HG03060 (cell line): Measurements from ENCODE around the gene PRKCZ.

Experiments
- ATAC-seq: cut with Tn5 transposase; IDR thresholded peaks from one replicate; pipeline ENCODE4 v1.9.1; 2021; ENCODE audit warnings: low read depth, moderate number of reproducible peaks; ENCODE audit not compliant: unreplicated experiment

PRKCZ gene

DNA sequence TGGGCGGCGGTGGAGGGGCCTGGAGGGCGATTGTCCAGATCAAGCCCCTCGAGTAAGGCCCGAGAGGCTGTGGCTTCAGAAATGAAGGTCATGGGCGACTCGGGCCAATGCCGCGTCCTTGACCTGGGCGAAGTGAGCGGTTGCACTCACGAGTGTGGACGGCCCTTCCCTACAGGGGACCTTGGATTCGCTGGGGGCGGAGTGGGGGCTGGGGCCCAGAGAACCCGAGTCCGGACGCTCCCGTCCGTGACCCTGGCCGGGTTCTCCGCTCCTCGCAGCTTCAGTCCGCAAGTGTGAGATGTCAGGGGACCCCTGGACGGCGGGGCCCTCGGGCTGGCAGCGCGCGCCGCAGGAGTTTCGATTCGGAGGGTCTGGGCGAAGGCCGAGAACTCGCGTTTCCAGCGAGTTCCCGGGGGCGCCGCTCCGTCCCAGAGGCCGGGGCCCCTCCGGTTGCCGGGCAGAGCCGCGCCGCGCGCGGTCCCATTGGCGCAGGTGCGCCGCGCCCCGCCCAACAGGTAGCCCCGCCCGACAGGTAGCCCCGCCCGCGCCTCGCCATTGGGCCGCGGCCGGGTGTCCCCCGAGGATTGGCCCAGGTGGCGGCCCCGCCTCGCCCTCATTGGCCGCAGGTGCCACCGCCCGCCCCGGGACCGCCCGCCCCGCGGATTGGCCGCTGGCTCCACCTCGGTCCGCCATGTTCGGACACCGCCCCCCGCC is at the start of gene PRKCZ:
Gene PRKCZ, plus strand, starts transcription at position 694 of the 714 bp plus-strand sequence. CDS start 220 bp downstream, outside the sequence.
- no peak for ATAC-seq

DNA sequence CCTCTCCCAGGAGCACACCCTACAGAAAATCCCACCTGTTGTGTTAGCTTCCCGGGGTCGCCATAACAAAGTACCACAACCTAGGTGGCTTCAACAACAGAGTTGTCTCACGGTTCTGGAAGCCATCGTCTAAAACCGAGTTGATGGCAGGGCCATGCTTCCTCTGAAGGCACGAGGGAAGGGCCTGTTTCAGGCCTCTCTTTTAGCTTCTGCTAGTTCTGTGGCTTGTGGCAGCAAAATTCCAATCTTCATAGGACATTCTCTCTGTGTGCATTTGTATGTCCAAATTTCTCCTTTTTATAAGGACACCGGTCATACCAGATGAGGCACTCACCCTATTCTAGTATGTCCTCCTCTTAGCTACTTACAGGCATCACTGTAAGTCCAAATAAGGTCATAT is 49.8 kb upstream of the PRKCZ start:
- no peak for ATAC-seq

DNA sequence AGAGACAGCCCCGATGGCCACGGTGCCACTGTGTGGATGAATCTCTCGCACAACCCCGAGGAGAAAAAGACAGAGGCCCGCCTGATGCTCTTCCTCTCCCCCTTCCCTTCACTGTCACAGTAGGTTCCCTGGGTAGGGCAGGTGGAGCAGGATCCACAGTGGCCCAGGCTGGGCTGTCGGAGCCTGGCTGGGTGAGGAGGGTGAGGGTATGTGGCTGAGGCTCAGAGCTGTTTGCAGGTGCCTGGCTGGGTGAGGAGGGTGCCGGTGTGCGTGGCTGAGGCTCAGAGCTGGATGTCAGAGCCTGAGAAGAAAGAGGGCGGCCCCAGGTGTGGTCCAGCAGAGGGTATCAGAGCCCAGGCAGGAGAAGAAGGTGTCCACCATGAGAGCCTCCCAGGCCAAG is 49.4 kb upstream of the PRKCZ start:
- ATAC-seq = no peak

DNA sequence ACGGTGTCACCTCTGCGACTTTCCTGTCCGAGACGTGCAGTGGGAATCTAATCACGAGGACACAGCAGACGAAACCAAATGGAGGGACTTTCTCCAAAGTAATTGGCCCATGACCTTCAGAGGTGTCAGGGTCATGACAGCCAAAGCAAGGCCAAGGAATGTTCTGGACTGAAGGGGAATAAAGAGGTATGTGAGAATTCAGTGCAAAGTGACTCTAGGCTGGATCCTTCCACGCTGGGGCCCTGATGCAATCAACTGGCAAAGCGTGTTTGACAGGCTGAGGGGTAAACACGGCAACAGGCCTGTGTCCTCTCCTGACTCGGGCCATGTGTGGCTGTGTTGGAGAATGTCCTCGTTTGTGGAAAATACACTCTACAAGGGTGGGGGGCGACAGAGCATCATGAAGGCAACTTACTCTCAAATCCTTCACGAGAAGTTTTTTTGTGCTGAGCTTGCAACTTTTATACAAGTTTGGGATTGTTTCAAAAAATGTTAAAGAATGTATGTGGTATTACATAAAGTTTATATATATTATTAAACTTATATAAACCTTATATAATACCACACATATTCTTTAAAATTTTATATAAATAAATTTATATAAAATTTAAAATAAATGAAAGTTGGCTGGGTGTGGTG is 48.3 kb upstream of the PRKCZ start:
- ATAC-seq = no peak

DNA sequence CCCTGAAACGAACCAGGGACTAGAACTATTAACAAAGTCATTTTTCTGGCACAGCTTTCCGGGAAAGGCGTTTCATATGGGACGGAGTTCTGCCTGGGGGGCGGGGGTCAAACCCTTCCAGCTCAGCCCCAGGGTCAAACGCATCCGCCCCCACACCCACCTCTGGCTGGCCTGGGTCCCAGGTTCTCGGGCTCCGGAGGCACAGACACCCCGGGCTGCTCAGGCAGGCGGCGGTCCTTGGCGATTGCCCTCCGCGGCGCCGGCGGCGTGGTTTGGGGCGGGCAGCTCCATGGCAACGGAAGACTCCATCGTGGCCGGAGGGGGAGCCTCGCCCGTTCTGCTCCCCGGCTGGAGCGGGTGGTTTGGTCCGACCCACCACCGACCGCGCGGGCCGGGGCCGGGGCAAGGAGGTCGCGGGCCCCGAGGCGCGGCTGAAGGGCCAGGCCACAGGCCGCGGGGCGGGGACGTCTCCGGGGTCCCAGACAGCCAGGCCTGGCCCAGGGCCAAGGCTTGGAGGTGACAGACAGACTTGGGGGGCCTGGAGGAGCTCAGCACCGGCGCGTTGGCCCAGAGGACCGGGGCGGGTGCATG is 46.6 kb upstream of the PRKCZ start, which contains the start of gene CFAP74:
Gene CFAP74, minus strand, starts transcription at position 246 of the 591 bp plus-strand sequence. CDS start 12,830 bp downstream, outside the sequence.
- no peak for ATAC-seq

DNA sequence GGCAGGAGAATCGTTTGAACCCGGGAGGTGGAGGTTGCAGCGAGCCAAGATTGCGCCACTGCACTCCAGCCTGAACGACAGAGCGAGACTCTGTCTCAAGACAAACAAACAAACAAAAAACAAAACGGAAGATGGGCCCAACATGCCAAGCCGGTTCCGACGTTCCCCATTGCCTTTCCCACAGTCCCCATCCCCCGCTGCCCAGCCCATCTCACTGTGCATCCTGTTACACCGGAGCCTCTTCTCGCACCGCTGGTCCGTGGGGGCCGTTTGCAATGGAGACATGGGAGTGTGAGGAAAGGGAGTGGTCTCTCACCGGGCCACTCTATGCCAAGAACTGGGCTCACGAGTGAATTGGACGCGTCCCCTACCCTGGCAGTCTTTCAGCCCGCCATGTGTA is 45.4 kb upstream of the PRKCZ start:
- ATAC-seq = no peak

DNA sequence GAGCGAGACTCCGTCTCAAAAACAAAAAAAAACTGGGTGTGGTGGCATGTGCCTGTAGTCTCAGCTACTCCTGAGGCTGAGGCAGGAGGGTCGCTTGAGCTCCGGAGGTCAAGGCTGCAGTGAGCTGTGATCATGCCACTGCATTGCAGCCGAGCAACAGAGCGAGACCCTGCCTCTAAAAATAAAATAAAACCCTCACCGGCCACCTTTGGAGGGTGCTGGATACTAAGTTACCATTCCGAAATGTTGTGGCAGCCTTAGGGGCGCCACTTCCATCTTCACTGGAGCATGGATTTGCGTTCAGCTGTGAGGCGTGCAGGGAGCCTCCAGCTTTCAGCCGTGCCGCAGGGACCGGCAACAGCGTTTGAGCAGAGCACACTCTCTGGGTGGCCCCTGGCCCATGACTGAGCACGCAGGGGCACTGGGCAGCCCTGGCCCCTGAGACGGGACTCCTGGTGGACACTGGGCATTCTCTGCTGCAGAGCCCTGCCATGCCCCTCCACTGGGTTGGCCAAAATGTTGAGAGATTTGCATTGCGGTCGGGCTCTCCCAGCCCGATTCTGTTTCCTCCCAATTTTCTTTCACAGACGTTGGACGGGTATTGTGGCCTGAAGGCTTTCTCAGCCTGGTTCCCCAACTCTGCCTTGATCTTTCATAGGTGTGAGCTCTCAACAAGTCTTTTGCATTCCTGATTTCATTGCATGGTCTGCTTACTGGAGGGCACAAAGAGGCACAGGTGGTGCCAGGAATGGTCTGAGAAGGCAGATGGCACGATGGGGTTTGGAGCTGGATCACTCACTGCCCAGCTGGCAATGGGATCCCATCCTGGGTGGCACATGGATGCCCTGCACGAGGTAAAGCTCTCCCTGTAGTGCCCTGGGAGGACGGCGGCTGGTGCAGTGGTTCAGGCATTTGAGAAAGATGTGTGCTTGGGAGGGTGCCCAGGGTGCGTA is 40.8 kb upstream of the PRKCZ start:
- no peak for ATAC-seq

DNA sequence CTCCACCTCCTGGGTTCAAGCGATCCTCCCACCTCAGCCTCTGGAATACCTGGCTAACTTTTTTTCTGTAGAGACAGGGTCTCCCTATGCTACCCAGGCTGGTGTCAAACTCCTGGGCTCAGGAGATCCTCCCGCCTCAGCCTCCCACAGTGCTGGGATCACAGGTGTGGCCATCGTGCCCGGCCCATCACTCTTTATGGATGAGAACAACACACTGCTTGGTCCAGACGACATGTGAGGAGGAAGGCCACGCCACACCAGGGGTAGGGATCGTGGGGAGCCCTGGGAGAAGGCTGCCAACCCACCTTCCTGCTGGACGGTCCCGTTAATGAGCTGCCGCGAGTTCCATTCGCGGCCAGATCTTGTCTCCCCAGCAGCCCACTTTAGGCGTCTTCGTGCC is 36.0 kb upstream of the PRKCZ start:
- ATAC-seq = no peak

DNA sequence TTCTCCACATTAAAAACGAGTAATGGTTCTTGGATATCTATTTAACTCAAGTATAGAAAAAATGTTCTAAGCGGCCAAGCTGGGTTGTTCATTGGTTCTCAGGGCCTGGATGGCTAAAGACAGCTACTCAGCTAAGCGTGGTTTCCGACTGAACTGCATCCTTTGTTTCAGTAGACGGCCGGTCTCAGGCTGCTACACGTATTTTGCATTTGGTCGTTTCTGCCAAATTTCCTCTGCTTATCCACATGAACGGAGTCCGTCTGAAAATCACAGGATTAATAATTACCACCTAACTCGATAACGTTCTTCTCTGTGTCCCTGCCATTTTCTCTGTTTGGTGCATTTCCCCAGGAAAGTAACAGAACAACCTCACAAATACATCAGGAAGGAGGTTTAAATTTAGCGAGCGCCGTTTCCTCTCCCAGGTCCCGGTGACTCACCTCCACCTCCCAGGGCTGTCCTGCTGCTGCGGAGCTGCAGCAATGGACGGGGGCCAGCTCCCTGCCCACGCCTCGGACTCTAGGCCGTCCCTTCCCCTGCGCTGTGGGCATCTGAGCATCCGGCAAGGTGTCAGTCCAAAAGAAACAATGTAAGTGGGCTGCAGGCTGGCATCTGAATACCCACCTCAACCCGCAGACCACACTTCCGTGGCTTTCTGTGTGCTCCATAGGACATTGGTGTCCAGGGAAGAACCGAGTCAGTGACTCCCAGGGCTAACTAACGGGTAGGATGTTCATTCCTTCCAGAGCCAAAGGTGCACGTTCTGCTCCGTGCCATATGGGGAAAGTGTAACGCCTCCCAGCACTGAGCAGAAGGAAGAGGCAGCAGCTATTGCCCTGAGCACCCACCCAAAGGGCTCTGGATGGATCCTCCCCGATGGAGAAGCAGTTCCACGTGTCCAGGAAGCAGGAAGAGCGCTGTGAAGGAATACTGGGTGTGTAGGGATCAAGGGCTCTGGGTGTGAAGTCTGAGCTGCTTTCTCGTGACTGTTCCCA is 35.2 kb upstream of the PRKCZ start:
- no peak for ATAC-seq

DNA sequence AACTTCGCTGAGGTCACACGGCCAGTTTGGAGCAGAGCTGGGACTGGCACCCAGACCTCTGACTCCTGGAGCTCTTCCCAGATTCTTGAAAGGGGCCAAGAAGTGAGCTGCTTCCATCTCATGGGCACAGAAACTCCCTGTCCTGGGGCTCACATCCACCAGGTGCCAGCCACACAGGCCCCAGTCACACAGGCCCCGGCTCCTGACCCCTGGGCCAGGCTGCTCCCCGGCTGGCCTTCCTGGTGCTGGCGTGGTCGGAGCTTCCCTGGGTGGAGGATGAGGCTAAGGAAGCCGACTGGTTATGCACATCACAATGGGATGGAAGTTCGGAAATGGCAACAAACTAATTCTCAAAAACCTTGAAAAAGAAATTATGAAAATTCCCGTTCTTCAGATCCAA is 34.1 kb upstream of the PRKCZ start:
- no peak for ATAC-seq

DNA sequence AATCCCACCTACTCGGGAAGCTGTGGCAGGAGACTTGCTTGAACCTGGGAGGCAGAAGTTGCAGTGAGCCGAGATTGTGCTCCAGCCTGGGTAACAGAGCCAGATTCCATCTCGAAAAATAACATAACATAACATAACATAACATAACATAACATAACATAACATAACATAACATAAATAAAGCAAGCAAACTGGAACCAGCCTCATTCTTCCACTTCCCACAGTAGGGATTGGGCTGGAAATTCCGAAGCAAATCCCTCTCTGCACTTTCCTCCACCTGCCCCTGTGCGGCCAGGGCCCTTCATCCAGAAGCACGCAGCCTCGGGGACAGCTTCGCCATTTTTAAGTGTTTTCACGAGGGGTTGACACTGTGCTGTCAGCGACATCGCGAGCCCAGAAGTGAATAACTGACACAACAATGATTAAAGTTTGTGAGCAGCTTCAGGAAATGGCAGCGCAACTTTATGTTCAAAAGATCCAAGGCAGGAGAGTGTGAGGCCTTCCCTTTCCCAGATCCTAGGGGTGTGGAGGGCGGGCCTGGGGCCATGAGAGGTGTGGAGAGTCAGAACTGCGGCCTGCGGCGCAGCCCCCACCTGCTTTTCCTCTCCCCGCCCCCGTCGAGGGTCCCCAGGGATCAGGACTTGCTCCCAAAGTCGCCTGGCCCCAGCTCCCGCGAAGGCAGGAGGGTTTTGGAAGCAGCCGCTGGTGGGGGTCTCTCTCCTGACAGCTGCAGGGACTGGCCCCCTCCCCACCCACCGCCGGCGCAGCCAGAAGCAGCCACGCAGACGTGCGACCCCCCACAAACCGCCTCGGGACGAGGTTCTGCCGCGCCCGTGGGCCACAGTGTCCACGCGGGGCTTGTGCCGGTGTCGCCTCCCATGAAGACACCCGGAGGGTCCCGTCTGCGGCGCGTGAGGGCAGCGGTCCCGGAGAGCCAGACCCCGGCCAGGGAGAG is 31.7 kb upstream of the PRKCZ start:
- ATAC-seq = no peak

DNA sequence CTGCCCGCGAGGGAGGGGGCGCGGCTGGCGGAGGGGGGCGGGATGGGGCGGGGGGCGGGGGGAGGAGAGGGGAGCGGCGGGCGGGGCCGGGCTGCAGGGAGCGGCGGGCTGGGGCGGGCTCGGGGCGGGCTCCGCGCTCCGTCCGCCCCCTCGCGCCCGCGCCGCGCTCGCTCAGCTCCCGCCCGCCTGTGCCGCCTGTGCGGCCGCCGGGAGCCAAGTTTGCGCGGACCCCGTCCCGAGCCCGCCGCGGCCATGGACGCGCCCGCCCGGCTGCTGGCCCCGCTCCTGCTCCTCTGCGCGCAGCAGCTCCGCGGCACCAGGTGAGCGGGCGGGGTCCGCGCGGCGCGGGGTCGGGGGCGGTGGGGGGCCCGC is 31.1 kb upstream of the PRKCZ start, which contains the start of gene GABRD:
Gene GABRD, plus strand, starts transcription at position 174 of the 372 bp plus-strand sequence. Its CDS starts 79 bp downstream, at position 253.
- no peak for ATAC-seq

DNA sequence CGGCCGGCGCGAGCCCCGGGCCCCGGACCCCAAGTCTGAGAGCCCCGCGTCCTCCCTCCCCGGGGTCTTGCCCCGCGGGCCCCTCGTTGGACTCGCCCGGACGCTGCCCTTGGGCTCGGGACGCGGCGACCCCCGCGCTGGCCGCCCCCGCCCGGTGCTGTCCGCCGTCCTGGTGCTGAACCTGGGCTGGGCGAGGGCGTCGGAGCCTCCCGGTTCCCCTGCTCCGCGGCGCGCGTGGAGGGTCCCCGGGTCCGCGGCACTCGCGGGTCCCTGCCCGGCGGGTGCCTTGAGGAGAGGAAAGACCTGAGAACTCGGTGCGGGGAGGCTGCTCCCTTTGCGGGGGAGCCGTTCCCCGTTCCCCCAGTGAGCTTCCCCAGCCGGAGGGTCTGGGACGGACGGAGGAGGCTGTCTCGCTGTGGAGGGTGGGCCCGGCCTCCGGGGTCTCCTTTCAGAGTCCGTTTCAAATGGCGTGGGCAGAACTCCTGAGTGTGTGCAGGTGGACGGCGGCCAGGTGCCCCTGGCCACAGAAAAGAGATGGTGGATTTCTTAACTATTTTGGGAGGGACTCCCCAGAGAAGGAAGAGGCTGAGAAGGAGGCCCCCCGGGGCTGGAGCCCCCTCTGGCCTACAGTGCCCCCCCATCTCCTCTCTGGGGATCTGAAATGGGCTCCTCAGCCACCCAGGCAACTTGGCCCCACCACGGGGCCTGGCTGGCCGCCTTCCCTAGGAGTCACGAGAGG is 30.5 kb upstream of the PRKCZ start:
- no peak for ATAC-seq

DNA sequence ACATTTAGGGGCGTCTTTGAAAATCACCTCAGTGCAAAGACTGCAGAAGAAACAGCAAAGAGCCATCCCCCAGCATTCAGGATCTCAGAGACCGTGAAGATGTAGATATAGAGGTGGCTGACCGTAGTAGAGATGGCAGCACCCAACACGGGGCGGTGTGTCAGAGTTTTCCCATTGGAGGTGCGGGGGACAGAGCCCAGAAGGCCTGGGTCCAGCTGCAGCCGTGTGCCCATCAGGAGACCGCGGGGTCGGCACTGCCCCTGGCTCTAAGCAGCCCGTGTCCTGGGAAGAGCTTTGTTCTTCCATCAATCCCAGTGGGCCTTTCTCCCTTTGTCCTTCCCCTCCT is 29.9 kb upstream of the PRKCZ start:
- ATAC-seq = no peak

DNA sequence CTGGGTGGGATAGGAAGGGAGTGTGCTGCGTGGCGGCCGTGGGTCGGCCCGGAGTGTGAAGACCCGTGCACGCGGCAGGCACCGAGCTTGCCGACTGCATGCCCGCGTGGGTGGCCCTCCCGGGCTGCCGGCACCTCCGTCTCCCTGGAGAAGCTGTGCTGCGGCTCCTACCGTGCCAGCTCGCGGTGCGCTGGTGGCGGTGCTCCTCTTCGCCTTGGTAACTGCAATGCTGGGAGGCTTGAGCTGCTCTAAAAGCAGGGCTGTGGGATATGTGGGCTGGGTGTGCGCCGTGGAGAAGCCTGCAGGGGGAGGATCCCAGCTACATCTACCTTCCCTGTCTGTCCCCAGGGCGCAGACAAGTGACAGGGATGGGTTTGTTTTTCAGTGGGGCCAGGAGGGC is 28.7 kb upstream of the PRKCZ start:
- no peak for ATAC-seq

DNA sequence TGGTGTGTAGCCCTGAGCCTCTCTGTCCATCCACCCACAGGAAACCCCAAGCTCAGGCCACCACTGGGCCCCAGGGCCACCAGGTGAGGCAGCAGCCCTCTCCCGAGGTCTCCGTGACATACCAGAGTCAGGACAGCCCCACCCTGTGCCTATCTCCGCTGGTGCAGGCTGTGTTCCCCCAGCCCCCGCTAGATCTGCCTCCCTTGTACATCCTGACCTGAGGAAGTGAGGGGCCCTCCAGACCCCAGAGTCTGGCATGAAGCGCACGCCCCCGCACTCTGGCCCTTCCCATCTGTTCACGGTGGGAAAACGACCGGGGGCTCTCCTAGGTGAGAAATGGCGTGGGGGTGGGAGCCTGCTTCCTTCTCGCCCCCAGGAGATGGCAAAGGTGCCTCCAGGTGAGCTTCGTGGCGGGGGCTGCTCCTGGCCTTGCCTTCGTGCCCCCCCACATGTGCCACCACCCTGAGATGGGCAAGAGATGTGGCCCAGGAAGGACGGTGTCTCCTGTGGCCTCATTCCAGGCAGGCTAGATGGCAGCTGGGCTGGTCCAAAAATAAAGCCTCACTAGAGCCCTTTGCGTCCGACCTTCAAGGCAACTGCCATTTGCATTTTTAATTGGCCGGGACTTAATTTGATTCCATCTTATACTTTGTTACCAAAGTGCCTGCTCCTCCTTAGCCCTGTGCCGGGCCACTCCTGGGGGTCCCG is 28.0 kb upstream of the PRKCZ start:
- no peak for ATAC-seq

DNA sequence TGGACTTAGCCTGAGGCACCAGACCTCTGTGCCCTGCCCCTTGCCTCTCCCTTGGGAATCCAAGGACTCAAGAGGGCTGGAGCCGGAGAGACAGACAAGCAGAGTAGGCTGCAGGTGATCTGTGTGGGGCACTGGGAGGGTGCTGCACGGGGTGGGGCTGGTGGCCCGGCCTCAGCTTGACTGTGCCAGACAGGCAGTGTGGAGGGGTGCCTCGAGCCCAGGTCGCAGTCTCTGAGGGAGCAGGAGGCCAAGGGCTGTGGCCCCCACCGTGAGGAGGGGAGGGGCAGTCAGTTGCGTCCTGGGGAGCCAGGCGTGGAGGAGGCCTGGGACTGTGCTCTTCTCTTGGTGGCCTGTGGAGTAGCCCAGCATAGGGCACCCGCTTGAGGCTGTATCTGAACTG is 27.0 kb upstream of the PRKCZ start:
- no peak for ATAC-seq
